Uterus (tissue), 4 donors: ENCODE results near the gene ZFP90. TPM values are rescaled to one million over a fixed set of nuclear protein-coding genes. Genes with fewer than 3 reads are reported as not detected.
"Not testable (repeated sequence)": the region's sequence is repeated elsewhere in the genome, so short reads cannot be mapped to it uniquely, and the experiment has no call there.

ENCODE experiments used
- DNase-seq, 2 donors: peaks; one replicate each; pipeline ENCODE4 v3.0.0-alpha.2; 2019 to 2020
- H3K27ac ChIP-seq, 2 donors: fragments of 200-600 bp; sonication (generic); 1 replicate in 1 of 2; 2 replicates in 1 of 2; pipeline ENCODE4 v1.5.1; 2016 to 2018
- H3K27me3 ChIP-seq, 2 donors: fragments of 200-600 bp; sonication (generic); one replicate each; pipeline ENCODE4 v1.5.1; 2018 to 2019; ENCODE audit warnings: control low read depth in 1 of 2
- H3K36me3 ChIP-seq, 2 donors: fragments of 200-600 bp; sonication (generic); one replicate each; pipeline ENCODE4 v1.5.1; 2019; ENCODE audit warnings: control low read depth in 1 of 2
- H3K4me1 ChIP-seq, 2 donors: fragments of 200-600 bp; sonication (generic); one replicate each; pipeline ENCODE4 v1.5.1; 2018 to 2019; ENCODE audit warnings: control low read depth in 1 of 2
- H3K4me3 ChIP-seq, 2 donors: fragments of 200-600 bp; sonication (generic); 1 replicate in 1 of 2; 2 replicates in 1 of 2; pipeline ENCODE4 v1.5.1; 2018 to 2019; ENCODE audit warnings: mild to moderate bottlenecking in 1 of 2
- H3K9me3 ChIP-seq, 2 donors: fragments of 200-600 bp; sonication (generic); one replicate each; pipeline ENCODE4 v1.5.1; 2019; ENCODE audit warnings: control low read depth in 1 of 2
- POLR2A ChIP-seq, 2 donors: fragments of 450-650 bp; IDR thresholded peaks; one replicate each; pipeline ENCODE4 v1.6.1; 2016; ENCODE audit warnings: antibody characterized with exemption in 2 of 2, mild to moderate bottlenecking in 1 of 2, moderate library complexity in 1 of 2
- intact Hi-C: fragments of 100-400 bp; cut with DNase I; formaldehyde crosslinking; loops from one replicate; pipeline ENCODE4 v1.15.1; 2023; ENCODE audit warnings: low total_unique reads
- total RNA-seq, 4 donors: library from RNA; depleted of rRNA in 3 of 4; stranded (reverse); fragments of >200 nt in 3 of 4; gene quantifications; one replicate each; pipeline versions ENCODE4 v1.1.0 to v1.2.4, GENCODE V29; 2014 to 2023
- TF ChIP-seq, protein P1 (sequence below), 4 experiments: fragments of 200-600 bp in 2 of 4; fragments of 450-650 bp in 2 of 4; sonication (generic) in 2 of 4; IDR thresholded peaks; one replicate each; pipeline ENCODE4 v1.5.1; 2016 to 2019; ENCODE audit warnings: antibody characterized with exemption in 4 of 4, mild to moderate bottlenecking in 2 of 4, moderate library complexity in 1 of 4
- donor health status: DM: yes; HTN: yes; CAD: no.

ZFP90 gene
- total RNA-seq, 4 donors from 2014 or later, result 19.1 to 81.4 (median 31.9) TPM

DNA sequence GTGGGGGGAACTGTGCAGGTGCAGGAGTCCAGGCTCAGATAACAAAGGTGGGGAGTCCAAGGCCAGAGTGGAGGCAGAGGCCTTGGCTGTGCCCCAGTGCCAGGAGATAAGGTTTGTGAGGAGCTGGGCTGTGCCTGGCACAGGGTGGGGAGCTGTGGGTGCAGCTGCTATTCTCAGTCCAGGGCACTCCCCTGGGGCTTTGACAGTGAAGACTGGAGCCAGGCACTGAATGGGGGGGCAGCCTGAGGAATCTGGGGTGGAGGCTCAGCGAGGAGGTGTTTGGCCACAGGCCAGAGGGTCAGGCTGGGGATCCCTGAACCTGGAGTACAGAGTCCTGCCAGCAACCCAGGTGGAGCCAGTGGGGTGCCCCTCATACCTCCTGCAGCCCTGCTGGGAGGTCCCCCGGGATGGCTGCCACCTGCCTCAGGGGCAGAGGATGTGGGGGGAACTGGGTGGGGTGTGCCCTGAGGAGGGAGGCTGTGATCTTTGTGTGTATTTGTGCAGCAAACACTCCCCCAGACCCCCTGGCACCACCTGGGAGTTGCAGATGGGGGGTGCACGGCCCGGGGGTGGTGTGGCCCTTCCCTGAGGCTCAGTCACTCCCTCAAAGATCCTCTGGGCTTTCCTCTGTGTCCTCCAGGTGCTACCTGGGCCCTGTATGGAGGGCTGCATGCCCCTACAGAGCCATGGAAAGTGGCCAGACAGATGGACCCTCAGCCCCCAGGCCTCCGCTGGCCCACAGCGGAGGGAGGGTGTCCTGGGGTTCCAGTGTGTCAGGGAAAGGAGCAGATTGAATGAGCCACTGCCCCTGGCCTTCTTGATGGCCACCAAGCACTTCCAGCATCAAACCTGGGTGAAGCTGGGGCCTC lies 46.3 kb upstream of the ZFP90 start:
- H3K4me3 ChIP-seq, result no peak overlapping the region
- no peak for TF ChIP-seq POLR2A (IDR thresholded peaks at IDR 0.05)
- TF ChIP-seq, protein P1, sequence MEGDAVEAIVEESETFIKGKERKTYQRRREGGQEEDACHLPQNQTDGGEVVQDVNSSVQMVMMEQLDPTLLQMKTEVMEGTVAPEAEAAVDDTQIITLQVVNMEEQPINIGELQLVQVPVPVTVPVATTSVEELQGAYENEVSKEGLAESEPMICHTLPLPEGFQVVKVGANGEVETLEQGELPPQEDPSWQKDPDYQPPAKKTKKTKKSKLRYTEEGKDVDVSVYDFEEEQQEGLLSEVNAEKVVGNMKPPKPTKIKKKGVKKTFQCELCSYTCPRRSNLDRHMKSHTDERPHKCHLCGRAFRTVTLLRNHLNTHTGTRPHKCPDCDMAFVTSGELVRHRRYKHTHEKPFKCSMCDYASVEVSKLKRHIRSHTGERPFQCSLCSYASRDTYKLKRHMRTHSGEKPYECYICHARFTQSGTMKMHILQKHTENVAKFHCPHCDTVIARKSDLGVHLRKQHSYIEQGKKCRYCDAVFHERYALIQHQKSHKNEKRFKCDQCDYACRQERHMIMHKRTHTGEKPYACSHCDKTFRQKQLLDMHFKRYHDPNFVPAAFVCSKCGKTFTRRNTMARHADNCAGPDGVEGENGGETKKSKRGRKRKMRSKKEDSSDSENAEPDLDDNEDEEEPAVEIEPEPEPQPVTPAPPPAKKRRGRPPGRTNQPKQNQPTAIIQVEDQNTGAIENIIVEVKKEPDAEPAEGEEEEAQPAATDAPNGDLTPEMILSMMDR (IDR thresholded peaks at IDR 0.05), result no peak
- DNase-seq, result no peak
- no peaks in the 10 kb centered on the region for H3K27me3 ChIP-seq
- H3K9me3 ChIP-seq, result no peaks in the 10 kb centered on the region
- no peak overlapping the region for H3K27ac ChIP-seq
- no peaks in the 10 kb centered on the region for H3K4me1 ChIP-seq
- H3K36me3 ChIP-seq, result no peaks in the 10 kb centered on the region
- intact Hi-C loops, result no loop called here

DNA sequence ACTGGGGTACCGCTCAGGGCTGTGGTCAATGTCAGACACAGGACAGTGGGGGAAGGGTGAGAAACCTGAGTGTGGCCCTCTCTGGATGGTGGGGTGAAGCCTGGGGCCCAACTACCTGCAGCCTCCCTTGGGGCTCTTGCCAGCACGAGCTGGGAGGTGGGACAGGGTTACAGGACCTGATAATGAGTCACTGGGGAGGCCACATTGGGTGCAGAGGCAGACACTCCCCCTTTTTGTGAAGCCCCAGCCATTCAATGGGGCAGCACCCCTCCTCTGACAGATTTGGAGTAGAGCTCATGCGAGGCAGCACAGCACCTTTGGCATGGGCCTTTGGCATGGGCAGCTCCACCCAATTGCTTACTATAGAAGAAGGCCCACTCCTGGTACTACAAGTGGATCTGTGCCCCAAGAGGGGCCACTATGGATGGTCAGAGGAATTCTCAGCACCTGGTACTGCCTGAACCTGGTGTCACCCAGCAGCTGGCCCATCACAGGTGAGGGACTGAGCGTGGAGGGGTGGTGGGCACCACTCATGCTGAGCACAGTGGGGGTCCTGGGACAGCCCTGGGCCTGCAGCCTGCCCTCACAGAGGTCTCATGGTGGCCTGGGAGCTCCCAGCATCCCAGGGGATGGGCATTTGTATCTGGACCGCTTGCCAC lies 45.5 kb upstream of the ZFP90 start:
- intact Hi-C loops, result no loop called here
- Histone ChIP-seq H3K4me3 (no peak overlapping the region), H3K4me1 (no peaks in the 10 kb centered on the region), H3K36me3 (no peaks in the 10 kb centered on the region), H3K9me3 (no peaks in the 10 kb centered on the region), H3K27ac (no peak overlapping the region), H3K27me3 (no peaks in the 10 kb centered on the region)
- no peak for DNase-seq
- TF ChIP-seq, protein P1 (IDR thresholded peaks at IDR 0.05), result no peak
- TF ChIP-seq POLR2A (IDR thresholded peaks at IDR 0.05), result no peak

DNA sequence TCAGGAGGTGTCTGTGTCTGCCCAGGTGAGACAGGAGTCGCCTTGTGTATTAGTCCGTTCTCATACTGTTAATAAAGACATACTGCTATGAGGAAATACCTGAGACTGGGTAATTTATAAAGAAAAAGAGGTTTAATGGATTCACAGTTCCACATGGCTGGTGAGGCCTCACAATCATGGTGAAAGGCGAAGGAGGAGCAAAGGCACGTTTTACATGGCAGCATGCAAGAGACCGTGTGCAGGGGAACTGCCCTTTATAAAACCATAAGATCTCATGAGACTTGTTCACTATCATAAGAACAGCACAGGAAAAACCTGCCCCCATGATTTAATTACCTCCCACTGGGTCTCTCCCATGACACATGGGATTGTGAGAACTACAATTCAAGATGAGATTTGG lies 44.8 kb upstream of the ZFP90 start:
- H3K4me3 ChIP-seq, DNase-seq, H3K36me3 ChIP-seq, H3K9me3 ChIP-seq, H3K4me1 ChIP-seq, H3K27ac ChIP-seq, H3K27me3 ChIP-seq, intact Hi-C loops: not testable (repeated sequence)

DNA sequence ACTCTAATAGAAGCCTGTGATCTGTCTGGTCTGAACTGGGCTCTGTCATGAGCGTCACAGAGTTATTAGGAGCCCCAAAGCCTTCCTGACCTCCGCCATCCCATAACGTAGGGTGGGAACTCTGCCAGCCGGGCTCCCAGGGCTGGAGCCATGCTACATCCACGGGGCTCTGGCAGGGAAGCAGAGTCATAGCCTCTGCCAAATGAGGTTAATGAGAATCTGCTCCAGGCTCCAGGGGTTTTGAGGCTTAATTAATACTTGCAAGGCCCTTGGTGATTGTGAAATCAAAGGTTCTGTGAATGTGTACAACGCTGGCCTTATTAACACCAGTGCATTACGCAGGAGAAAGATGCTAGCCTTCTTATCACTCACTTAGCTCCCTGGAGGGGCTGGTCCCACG lies 42.4 kb upstream of the ZFP90 start:
- TF ChIP-seq, protein P1 (IDR thresholded peaks at IDR 0.05), result no peak
- no peak for TF ChIP-seq POLR2A (IDR thresholded peaks at IDR 0.05)
- no peaks in the 10 kb centered on the region for H3K36me3 ChIP-seq
- H3K4me1 ChIP-seq, result no peaks in the 10 kb centered on the region
- H3K4me3 ChIP-seq, result no peak overlapping the region
- H3K27me3 ChIP-seq, result no peaks in the 10 kb centered on the region
- DNase-seq, result no peak
- intact Hi-C loops, result no loop called here
- H3K9me3 ChIP-seq, result no peaks in the 10 kb centered on the region
- no peak overlapping the region for H3K27ac ChIP-seq

DNA sequence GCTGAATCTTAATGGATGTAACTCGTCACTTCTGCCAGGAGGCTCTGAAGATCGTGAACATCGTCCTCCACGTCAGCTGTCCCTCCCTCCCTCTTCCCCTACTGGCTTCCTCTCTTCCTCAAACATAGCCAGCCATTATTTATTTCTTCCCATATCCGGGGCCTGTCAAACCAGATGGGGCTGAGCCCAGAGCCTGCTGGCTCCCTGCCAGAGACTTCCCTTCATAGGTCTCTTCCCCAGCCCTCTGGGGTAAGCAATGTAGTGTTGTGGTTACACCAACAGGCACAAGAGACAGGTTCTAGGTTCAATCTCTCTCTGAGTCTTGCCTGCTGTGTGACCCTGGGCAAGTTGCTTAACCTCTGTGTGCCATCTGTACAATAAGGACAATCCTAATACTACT lies 40.1 kb upstream of the ZFP90 start:
- Histone ChIP-seq H3K27me3 (no peaks in the 10 kb centered on the region), H3K9me3 (no peaks in the 10 kb centered on the region), H3K27ac (no peak overlapping the region), H3K4me1 (no peaks in the 10 kb centered on the region), H3K4me3 (no peak overlapping the region), H3K36me3 (no peaks in the 10 kb centered on the region)
- intact Hi-C loops, result no loop called here
- TF ChIP-seq, protein P1 (IDR thresholded peaks at IDR 0.05), result no peak
- TF ChIP-seq POLR2A (IDR thresholded peaks at IDR 0.05), result no peak
- DNase-seq, result no peak
